Right lobe of liver (tissue), 4 donors: ENCODE results near the gene ZNF670.

Experiments
- POLR2A ChIP-seq: fragments of 450-650 bp; IDR thresholded peaks from one replicate; pipeline ENCODE4 v1.6.1; 2017; ENCODE audit warnings: antibody characterized with exemption, mild to moderate bottlenecking
- TF ChIP-seq, protein P1 (sequence below), 4 donors: fragments of 200-600 bp in 3 of 4; fragments of 450-650 bp in 1 of 4; IDR thresholded peaks; one replicate each; pipeline versions ENCODE4 v1.5.1 to v1.8.0; 2016 to 2022; ENCODE audit warnings: antibody characterized with exemption in 4 of 4, mild to moderate bottlenecking in 2 of 4
- donor health status: DM: no; HTN: no; CAD: no.
- donor health status: DM: no; HTN: no; CAD: no.
- donor health status: DM: no; HTN: yes; CAD: no.

DNA sequence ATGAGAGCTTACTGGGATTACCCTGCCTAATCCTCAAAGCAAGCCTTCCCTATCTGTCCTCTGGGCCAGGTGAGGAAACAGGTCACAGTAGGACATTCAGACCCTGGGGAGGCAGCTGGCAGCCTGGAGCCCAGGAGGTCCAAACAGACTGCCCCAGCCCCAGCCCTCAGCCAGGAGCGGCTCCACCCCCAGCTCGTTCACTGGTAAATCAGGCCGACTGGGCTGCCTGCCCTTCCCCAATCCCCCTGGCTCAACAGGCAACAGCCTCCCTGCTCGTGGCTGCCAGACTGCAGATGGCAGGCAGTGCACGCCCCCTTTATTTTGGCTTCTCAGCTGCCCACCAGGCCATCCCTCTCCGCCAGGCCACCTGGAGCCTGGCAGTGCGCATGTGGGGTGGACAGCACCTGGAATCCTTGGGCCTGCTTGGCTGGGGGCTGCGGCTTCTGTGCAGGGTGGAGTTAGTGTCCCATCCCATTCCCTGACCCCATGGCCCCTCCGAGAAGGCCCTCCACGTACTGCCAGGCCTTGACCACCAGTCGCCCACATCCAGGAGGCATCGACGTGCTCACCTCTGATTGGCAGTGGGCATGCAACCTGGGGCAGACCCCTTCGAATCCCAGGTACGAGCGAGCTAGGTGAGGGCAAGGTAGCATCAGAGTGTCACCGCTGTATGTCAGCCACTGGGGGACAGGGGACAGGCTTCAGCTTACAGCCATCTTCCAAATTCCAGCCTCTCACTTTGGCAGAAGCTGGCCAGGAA, 11.2 kb upstream of the ZNF670 start:
- TF ChIP-seq, protein P1, sequence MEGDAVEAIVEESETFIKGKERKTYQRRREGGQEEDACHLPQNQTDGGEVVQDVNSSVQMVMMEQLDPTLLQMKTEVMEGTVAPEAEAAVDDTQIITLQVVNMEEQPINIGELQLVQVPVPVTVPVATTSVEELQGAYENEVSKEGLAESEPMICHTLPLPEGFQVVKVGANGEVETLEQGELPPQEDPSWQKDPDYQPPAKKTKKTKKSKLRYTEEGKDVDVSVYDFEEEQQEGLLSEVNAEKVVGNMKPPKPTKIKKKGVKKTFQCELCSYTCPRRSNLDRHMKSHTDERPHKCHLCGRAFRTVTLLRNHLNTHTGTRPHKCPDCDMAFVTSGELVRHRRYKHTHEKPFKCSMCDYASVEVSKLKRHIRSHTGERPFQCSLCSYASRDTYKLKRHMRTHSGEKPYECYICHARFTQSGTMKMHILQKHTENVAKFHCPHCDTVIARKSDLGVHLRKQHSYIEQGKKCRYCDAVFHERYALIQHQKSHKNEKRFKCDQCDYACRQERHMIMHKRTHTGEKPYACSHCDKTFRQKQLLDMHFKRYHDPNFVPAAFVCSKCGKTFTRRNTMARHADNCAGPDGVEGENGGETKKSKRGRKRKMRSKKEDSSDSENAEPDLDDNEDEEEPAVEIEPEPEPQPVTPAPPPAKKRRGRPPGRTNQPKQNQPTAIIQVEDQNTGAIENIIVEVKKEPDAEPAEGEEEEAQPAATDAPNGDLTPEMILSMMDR (IDR thresholded peaks at IDR 0.05), result no peak
- no peak for TF ChIP-seq POLR2A
